ENCODE results near the gene WDR90.

DNA sequence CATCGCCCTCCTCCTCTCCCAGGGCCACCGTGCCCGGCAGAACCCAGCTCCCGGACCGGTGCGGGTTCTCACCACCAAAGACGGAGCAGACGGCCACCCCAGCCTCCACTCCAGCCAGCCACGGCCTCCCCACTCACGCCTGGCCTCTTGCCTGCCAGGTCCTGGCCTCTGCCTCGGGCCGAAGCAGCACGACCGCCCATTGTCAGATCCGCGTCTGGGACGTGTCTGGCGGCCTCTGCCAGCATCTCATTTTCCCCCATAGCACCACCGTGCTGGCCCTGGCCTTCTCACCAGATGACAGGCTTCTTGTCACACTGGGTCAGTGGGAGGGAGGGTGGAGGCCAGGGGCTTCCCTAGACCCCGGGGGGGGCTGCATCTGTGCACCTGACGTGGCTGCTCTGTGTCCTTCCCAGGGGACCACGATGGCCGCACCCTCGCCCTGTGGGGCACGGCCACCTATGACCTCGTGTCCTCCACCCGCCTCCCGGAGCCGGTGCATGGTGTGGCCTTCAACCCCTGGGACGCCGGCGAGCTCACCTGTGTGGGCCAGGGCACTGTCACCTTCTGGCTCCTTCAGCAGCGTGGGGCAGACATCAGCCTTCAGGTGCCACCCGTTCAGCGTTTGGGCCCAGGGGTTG lies 12.1 kb downstream of the WDR90 start:
- no peak for TF ChIP-seq EZH2phosphoT487 (IDR thresholded peaks at IDR 0.05; ENCODE audit: unreplicated experiment)
- TF ChIP-seq, protein P1, sequence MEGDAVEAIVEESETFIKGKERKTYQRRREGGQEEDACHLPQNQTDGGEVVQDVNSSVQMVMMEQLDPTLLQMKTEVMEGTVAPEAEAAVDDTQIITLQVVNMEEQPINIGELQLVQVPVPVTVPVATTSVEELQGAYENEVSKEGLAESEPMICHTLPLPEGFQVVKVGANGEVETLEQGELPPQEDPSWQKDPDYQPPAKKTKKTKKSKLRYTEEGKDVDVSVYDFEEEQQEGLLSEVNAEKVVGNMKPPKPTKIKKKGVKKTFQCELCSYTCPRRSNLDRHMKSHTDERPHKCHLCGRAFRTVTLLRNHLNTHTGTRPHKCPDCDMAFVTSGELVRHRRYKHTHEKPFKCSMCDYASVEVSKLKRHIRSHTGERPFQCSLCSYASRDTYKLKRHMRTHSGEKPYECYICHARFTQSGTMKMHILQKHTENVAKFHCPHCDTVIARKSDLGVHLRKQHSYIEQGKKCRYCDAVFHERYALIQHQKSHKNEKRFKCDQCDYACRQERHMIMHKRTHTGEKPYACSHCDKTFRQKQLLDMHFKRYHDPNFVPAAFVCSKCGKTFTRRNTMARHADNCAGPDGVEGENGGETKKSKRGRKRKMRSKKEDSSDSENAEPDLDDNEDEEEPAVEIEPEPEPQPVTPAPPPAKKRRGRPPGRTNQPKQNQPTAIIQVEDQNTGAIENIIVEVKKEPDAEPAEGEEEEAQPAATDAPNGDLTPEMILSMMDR (conservative IDR thresholded peaks at IDR 0.05; ENCODE audit: low read depth in 2 of 2) = no peak
